Measurements from ENCODE around the gene GPR78.
"Not testable (repeated sequence)": the region's sequence is repeated elsewhere in the genome, so short reads cannot be mapped to it uniquely, and the experiment has no call there.

The GPR78 gene

DNA sequence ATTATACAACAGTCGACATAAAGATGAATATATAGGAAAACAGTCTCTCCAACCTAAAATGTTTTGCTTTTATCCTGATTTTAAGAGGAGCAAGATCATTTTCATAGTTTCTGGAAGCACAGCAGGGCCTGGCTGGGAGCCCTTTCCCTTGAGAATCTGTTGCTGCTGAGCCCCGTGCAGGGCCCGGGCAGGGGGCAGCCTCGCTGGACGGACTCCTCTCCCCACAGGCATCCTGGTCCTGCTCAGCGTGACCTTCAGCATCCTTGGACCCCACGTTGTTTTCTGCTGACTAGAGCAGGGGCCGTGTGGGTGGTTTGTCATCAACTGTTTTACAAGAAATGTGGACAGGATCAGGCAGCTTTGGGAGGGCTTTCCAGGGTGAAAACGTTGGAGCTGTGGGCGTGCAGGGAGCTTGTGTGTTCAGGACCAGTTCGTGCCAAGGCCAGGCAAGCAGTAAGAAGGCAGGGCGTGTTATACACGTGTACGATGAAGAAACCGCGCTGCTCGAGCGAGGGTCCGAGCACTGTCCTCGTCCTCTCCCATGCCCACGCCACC is 37.4 kb downstream of the GPR78 start:
- TF ChIP-seq, protein P1, sequence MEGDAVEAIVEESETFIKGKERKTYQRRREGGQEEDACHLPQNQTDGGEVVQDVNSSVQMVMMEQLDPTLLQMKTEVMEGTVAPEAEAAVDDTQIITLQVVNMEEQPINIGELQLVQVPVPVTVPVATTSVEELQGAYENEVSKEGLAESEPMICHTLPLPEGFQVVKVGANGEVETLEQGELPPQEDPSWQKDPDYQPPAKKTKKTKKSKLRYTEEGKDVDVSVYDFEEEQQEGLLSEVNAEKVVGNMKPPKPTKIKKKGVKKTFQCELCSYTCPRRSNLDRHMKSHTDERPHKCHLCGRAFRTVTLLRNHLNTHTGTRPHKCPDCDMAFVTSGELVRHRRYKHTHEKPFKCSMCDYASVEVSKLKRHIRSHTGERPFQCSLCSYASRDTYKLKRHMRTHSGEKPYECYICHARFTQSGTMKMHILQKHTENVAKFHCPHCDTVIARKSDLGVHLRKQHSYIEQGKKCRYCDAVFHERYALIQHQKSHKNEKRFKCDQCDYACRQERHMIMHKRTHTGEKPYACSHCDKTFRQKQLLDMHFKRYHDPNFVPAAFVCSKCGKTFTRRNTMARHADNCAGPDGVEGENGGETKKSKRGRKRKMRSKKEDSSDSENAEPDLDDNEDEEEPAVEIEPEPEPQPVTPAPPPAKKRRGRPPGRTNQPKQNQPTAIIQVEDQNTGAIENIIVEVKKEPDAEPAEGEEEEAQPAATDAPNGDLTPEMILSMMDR (IDR thresholded peaks at IDR 0.05; ENCODE audit: low read depth, low read length): no peak
- TF ChIP-seq EZH2phosphoT487 (IDR thresholded peaks at IDR 0.05; ENCODE audit: low read depth): no peak
- Histone ChIP-seq H3K36me3 (replicated peaks; ENCODE audit: low read depth, low read length) (no peaks in the 10 kb centered on the region), H2AFZ (ENCODE audit: low read depth, low read length) (no peak overlapping the region)

DNA sequence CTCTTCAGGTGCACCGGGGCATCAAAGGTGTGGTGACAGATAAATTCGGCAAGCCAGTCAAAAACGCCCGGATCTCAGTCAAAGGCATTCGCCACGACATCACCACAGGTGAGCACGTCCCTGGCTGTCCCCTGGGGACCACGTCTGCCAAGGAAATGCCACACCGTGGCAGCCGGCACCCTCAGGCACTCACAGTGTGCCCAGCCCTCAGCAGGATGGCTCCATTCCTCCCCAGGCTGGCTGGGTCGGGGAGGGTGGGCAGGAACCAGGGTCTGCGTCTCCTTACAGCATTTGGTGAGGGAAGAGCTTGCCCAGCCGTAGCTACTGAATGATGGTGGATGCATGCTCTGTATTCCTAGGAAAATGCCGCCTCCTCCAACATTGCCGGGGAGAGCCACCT is 38.2 kb downstream of the GPR78 start:
- Histone ChIP-seq H3K4me1 (ENCODE audit: low read length) (no peaks in the 10 kb centered on the region), H3K79me2 (ENCODE audit: low read length) (no peaks in the 10 kb centered on the region), H3K4me2 (ENCODE audit: low read length) (no peak overlapping the region), H3K36me3 (replicated peaks; ENCODE audit: low read depth, low read length) (no peaks in the 10 kb centered on the region), H3K27me3 (ENCODE audit: low read depth, low read length) (no peaks in the 10 kb centered on the region), H3K9me3 (ENCODE audit: insufficient read depth, low read length) (no peaks in the 10 kb centered on the region), H3K4me3 (ENCODE audit: low read length) (no peak overlapping the region), H3K27ac (ENCODE audit: low read length) (no peak overlapping the region), H4K20me1 (ENCODE audit: insufficient read depth, low read length) (no peaks in the 10 kb centered on the region), H3K9ac (ENCODE audit: low read length) (no peak overlapping the region), H2AFZ (ENCODE audit: low read depth, low read length) (no peak overlapping the region)
- no peak for TF ChIP-seq EZH2phosphoT487 (IDR thresholded peaks at IDR 0.05; ENCODE audit: low read depth)
- TF ChIP-seq, protein P1 (IDR thresholded peaks at IDR 0.05; ENCODE audit: low read depth, low read length): no peak

More for the DNA sequence above, 37.4 kb downstream of the GPR78 start:
- H3K9ac ChIP-seq (ENCODE audit: low read length): no peak overlapping the region
- no peaks in the 10 kb centered on the region for H4K20me1 ChIP-seq (ENCODE audit: insufficient read depth, low read length)
- no peak overlapping the region for H3K4me3 ChIP-seq (ENCODE audit: low read length)
- no peak overlapping the region for H3K4me2 ChIP-seq (ENCODE audit: low read length)
- H3K27ac ChIP-seq (ENCODE audit: low read length): no peak overlapping the region
- H3K27me3 ChIP-seq (ENCODE audit: low read depth, low read length): no peaks in the 10 kb centered on the region
- H3K4me1 ChIP-seq (ENCODE audit: low read length): no peaks in the 10 kb centered on the region
- no peaks in the 10 kb centered on the region for H3K79me2 ChIP-seq (ENCODE audit: low read length)
- H3K9me3 ChIP-seq (ENCODE audit: insufficient read depth, low read length): no peaks in the 10 kb centered on the region

DNA sequence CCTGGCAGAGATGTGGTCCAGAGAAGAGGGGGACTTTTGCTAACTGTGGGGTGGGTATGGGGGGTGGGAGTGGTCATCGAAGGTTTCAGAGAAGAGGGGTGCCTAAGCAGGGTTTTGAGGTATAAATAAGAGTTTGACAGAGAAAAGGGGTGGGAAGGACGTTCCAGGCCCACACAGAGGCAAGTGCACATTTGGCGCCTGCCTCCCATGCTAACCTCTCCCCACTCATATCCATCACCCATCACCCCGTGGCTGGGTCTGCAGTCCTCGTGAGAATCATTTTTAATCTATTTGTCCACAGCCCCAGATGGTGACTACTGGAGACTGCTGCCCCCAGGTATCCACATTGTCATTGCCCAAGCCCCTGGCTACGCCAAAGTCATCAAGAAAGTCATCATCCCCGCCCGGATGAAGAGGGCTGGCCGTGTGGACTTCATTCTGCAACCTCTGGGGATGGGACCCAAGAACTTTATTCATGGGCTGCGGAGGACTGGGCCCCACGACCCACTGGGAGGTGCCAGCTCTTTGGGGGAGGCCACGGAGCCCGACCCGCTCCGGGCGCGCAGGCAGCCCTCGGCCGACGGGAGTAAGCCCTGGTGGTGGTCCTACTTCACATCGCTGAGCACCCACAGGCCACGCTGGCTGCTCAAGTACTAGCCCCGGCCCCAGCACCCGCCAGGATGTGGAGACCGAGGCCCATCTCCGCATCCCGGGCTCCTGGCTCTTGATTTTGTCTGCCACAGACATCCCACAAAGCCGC is 38.9 kb downstream of the GPR78 start:
- no peaks in the 10 kb centered on the region for H3K79me2 ChIP-seq (ENCODE audit: low read length)
- no peaks in the 10 kb centered on the region for H3K4me1 ChIP-seq (ENCODE audit: low read length)
- H3K27me3 ChIP-seq (ENCODE audit: low read depth, low read length): no peaks in the 10 kb centered on the region
- no peak overlapping the region for H2AFZ ChIP-seq (ENCODE audit: low read depth, low read length)
- H3K4me3 ChIP-seq (ENCODE audit: low read length): no peak overlapping the region
- no peaks in the 10 kb centered on the region for H3K9me3 ChIP-seq (ENCODE audit: insufficient read depth, low read length)
- no peaks in the 10 kb centered on the region for H3K36me3 ChIP-seq (replicated peaks; ENCODE audit: low read depth, low read length)
- TF ChIP-seq, protein P1 (IDR thresholded peaks at IDR 0.05; ENCODE audit: low read depth, low read length): no peak
- no peak for TF ChIP-seq EZH2phosphoT487 (IDR thresholded peaks at IDR 0.05; ENCODE audit: low read depth)
- H3K9ac ChIP-seq (ENCODE audit: low read length): no peak overlapping the region
- no peak overlapping the region for H3K4me2 ChIP-seq (ENCODE audit: low read length)
- no peaks in the 10 kb centered on the region for H4K20me1 ChIP-seq (ENCODE audit: insufficient read depth, low read length)
- no peak overlapping the region for H3K27ac ChIP-seq (ENCODE audit: low read length)

DNA sequence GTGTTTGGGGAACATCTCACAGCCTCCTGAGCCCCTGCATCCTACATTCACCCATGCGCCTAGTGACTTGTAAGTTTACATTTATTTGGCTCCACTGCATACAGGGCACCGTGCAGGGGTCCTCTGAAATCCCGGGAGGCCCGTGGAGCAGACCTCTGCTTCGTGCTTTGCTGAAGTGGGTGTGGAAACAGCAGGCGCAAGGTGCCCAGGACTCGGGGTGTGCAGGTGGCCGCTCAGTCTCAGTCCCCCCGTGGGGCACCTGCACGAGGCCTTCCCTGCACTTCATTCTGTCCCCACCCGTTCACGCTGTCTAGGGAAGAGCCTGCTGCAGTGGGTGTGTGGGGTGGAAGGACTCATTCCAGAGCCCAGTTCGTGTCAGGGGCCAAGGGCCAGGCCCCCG is 40.9 kb downstream of the GPR78 start:
- H3K9me3 ChIP-seq (ENCODE audit: insufficient read depth, low read length); H3K4me2 ChIP-seq (ENCODE audit: low read length); H2AFZ ChIP-seq (ENCODE audit: low read depth, low read length); H3K36me3 ChIP-seq (replicated peaks; ENCODE audit: low read depth, low read length); H3K27me3 ChIP-seq (ENCODE audit: low read depth, low read length); H3K27ac ChIP-seq (ENCODE audit: low read length); H3K4me1 ChIP-seq (ENCODE audit: low read length); H4K20me1 ChIP-seq (ENCODE audit: insufficient read depth, low read length); H3K79me2 ChIP-seq (ENCODE audit: low read length); H3K4me3 ChIP-seq (ENCODE audit: low read length); H3K9ac ChIP-seq (ENCODE audit: low read length): not testable (repeated sequence)

DNA sequence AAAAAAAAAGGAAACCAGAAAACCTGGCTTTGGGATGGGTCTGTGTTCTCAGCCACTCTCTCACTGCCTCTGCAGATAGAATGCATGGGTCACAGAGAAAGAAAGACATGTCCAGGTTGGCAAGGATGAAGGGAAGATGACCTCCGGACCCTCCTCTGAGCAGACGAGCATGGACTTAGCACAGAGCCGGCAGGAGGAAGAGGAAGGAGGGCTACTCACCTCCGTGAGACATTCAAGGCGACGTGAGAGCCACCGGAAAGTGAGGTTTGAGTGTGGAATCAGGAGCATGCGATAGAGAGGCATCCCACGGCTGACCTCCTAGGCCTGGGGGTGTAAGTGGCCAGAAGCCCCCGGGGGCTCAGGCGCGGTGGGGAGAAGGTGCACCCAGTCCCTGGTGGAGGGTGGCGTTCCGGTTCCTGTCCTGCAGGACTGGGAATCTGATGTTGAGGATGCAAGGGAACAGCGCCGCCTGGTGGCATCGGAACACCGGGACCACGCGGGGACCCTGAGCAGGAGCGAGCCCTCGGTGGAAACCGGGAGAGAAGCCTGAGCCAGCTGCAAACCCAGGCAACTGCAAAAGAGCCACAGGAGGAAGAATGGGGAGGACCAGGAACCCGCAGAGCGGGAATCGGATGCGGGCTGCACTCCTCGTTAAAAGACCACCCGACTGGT is 44.5 kb downstream of the GPR78 start:
- not testable (repeated sequence) for H4K20me1 ChIP-seq (ENCODE audit: insufficient read depth, low read length); H3K4me3 ChIP-seq (ENCODE audit: low read length); H3K27ac ChIP-seq (ENCODE audit: low read length); H3K4me1 ChIP-seq (ENCODE audit: low read length); H3K27me3 ChIP-seq (ENCODE audit: low read depth, low read length); H3K4me2 ChIP-seq (ENCODE audit: low read length); H3K9ac ChIP-seq (ENCODE audit: low read length); H2AFZ ChIP-seq (ENCODE audit: low read depth, low read length); H3K9me3 ChIP-seq (ENCODE audit: insufficient read depth, low read length); H3K36me3 ChIP-seq (replicated peaks; ENCODE audit: low read depth, low read length); H3K79me2 ChIP-seq (ENCODE audit: low read length)

DNA sequence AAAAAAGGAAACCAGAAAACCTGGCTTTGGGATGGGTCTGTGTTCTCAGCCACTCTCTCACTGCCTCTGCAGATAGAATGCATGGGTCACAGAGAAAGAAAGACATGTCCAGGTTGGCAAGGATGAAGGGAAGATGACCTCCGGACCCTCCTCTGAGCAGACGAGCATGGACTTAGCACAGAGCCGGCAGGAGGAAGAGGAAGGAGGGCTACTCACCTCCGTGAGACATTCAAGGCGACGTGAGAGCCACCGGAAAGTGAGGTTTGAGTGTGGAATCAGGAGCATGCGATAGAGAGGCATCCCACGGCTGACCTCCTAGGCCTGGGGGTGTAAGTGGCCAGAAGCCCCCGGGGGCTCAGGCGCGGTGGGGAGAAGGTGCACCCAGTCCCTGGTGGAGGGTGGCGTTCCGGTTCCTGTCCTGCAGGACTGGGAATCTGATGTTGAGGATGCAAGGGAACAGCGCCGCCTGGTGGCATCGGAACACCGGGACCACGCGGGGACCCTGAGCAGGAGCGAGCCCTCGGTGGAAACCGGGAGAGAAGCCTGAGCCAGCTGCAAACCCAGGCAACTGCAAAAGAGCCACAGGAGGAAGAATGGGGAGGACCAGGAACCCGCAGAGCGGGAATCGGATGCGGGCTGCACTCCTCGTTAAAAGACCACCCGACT is 50.2 kb downstream of the GPR78 start:
- H3K4me2 ChIP-seq (ENCODE audit: low read length); H3K27ac ChIP-seq (ENCODE audit: low read length); H3K4me3 ChIP-seq (ENCODE audit: low read length): not testable (repeated sequence)

More for the DNA sequence above, 50.2 kb downstream of the GPR78 start:
- H3K9ac ChIP-seq (ENCODE audit: low read length); H2AFZ ChIP-seq (ENCODE audit: low read depth, low read length); H3K4me1 ChIP-seq (ENCODE audit: low read length); H3K9me3 ChIP-seq (ENCODE audit: insufficient read depth, low read length); H3K27me3 ChIP-seq (ENCODE audit: low read depth, low read length); H3K36me3 ChIP-seq (replicated peaks; ENCODE audit: low read depth, low read length); H3K79me2 ChIP-seq (ENCODE audit: low read length); H4K20me1 ChIP-seq (ENCODE audit: insufficient read depth, low read length): not testable (repeated sequence)
